Measurements from ENCODE around the gene MRPL36. TPM values are rescaled to one million over a fixed set of nuclear protein-coding genes. Genes with fewer than 3 reads are reported as not detected.

The MRPL36 gene
- total and polyA plus RNA-seq, 8 donors, result 4.9 to 101 (median 72.8) TPM

GRCh38 chr5:1821862-1822261 lies 22.2 kb upstream of the MRPL36 start:
- Histone ChIP-seq H3K36me3 (peaks cover 25 to 99% (median 95%) of the 10 kb centered on the region in 4 donors), H3K4me1 (no peaks in the 10 kb centered on the region), H3K4me3 (no peak overlapping the region), H3K27ac (no peak overlapping the region), H3K27me3 (no peaks in the 10 kb centered on the region), H3K9me3 (no peaks in the 10 kb centered on the region)
- no peak for DNase-seq
- intact Hi-C loops (cut with DNase I; ENCODE audit: low total_unique reads), result no loop called here
- WGBS, 5 donors, result 90 to 98% (median 93%) methylated on average over 8 of the region's 8 CpGs
- no peak for TF ChIP-seq CTCF (IDR thresholded peaks at IDR 0.05)
- no peak for TF ChIP-seq POLR2AphosphoS5 (IDR thresholded peaks at IDR 0.05)
- no peak for TF ChIP-seq EP300 (IDR thresholded peaks at IDR 0.05)
- no peak for TF ChIP-seq POLR2A (IDR thresholded peaks at IDR 0.05)

- H3K4me3 ChIP-seq, result no peak overlapping the region
- H3K9me3 ChIP-seq, result no peaks in the 10 kb centered on the region
- TF ChIP-seq POLR2AphosphoS5 (IDR thresholded peaks at IDR 0.05), result no peak
- TF ChIP-seq CTCF (IDR thresholded peaks at IDR 0.05), result no peak
- TF ChIP-seq EP300 (IDR thresholded peaks at IDR 0.05), result no peak
- no peak for TF ChIP-seq POLR2A (IDR thresholded peaks at IDR 0.05)
- WGBS, 5 donors, result 97 to 100% (median 99%) methylated on average over 4 of the region's 4 CpGs
- H3K27me3 ChIP-seq, result no peaks in the 10 kb centered on the region
- no peak for DNase-seq
- H3K4me1 ChIP-seq, result no peaks in the 10 kb centered on the region
- intact Hi-C loops (cut with DNase I; ENCODE audit: low total_unique reads), result no loop called here
- no peak overlapping the region for H3K27ac ChIP-seq
- peaks cover 33 to 100% (median 99%) of the 10 kb centered on the region in 4 donors for H3K36me3 ChIP-seq
Measured at GRCh38 chr5:1820926-1821325, 21.3 kb upstream of the MRPL36 start.

- Histone ChIP-seq H3K36me3 (peaks cover 39 to 100% (median 99%) of the 10 kb centered on the region in 4 donors), H3K27me3 (no peaks in the 10 kb centered on the region), H3K9me3 (no peaks in the 10 kb centered on the region), H3K4me3 (no peak overlapping the region), H3K4me1 (no peaks in the 10 kb centered on the region), H3K27ac (no peak overlapping the region)
- 78 to 95% (median 89%) methylated on average over 6 to 12 of the region's 12 CpGs for WGBS, 5 donors
- intact Hi-C loops (cut with DNase I; ENCODE audit: low total_unique reads), result no loop called here
- TF ChIP-seq POLR2A (IDR thresholded peaks at IDR 0.05) (no peak), POLR2AphosphoS5 (IDR thresholded peaks at IDR 0.05) (no peak), CTCF (IDR thresholded peaks at IDR 0.05) (no peak), EP300 (IDR thresholded peaks at IDR 0.05) (no peak)
- DNase-seq, result peak in 1 of 2 donors; percentile 15
Measured at GRCh38 chr5:1820381-1820780, 20.7 kb upstream of the MRPL36 start.

- Histone ChIP-seq H3K4me1 (no peaks in the 10 kb centered on the region), H3K4me3 (no peak overlapping the region), H3K27ac (no peak overlapping the region), H3K27me3 (no peaks in the 10 kb centered on the region), H3K36me3 (peaks cover 48 to 100% (median 99%) of the 10 kb centered on the region in 4 donors), H3K9me3 (no peaks in the 10 kb centered on the region)
- 91 to 99% (median 97%) methylated on average over 2 of the region's 2 CpGs for WGBS, 5 donors
- no peak for DNase-seq
- intact Hi-C loops (cut with DNase I; ENCODE audit: low total_unique reads), result no loop called here
- TF ChIP-seq EP300 (IDR thresholded peaks at IDR 0.05) (no peak), CTCF (IDR thresholded peaks at IDR 0.05) (no peak), POLR2AphosphoS5 (IDR thresholded peaks at IDR 0.05) (no peak), POLR2A (IDR thresholded peaks at IDR 0.05) (no peak)
Measured at GRCh38 chr5:1819458-1819857, 19.8 kb upstream of the MRPL36 start.
